A549 (cell line): ENCODE results near the gene PRDM2. TPM values are rescaled to one million over a fixed set of nuclear protein-coding genes. Genes with fewer than 3 reads are reported as not detected.
A peak's percentile ranks its signal among the peaks of the same experiment; 100 is the strongest.

Experiments used
- ATAC-seq, 2 experiments: fragments of 200-7000 bp in 1 of 2; fragments of >200 bp in 1 of 2; cut with Nextera tagmentation in 1 of 2; cut with Tn5 transposase in 1 of 2; 3 replicates each; pipeline versions ENCODE4 v1.8.0 to v1.9.1; 2018 to 2020; ENCODE audit warnings: mild to moderate bottlenecking in 1 of 2, moderate library complexity in 1 of 2
- CTCF ChIA-PET: fragments of 300-600 bp; sonication (Branson Sonifier 250); formaldehyde crosslinking; extraction: SDS; loops from one replicate; lab custom pipeline; 2021; ENCODE audit warnings: antibody characterized with exemption, inconsistent platforms; lab: Yijun Ruan, JAX
- POLR2A ChIA-PET: fragments of 350-600 bp; formaldehyde crosslinking; extraction: SDS; loops from one replicate; lab custom pipeline; 2021; ENCODE audit warnings: antibody characterized with exemption, inconsistent platforms; lab: Yijun Ruan, JAX
- DNase-seq, 2 experiments: peaks; one replicate each; pipeline versions ENCODE4 v3.0.0 to v3.0.0-alpha.2; 2011 to 2016; ENCODE audit warnings: low read depth in 1 of 2, low spot score in 1 of 2
- FAIRE-seq: peaks from 2 replicates; lab custom pipeline; 2011; peaks lifted over from hg19 to GRCh38; lab: Jason Lieb, UNC
- H3K27ac ChIP-seq, 2 experiments: fragments of >200 bp; sonication (Bioruptor Twin); formaldehyde crosslinking; 3 replicates each; pipeline ENCODE4 v1.5.1; 2016 to 2017
- H3K4me1 ChIP-seq: fragments of >200 bp; sonication (Bioruptor Twin); formaldehyde crosslinking; 3 replicates; pipeline ENCODE4 v1.6.1; 2016
- H3K4me2 ChIP-seq: fragments of >200 bp; sonication (Bioruptor Twin); formaldehyde crosslinking; 3 replicates; pipeline ENCODE4 v1.6.1; 2016
- H3K4me3 ChIP-seq: fragments of >200 bp; sonication (Bioruptor Twin); formaldehyde crosslinking; 3 replicates; pipeline ENCODE4 v1.5.1; 2016
- H3K9me3 ChIP-seq: fragments of >200 bp; sonication (Bioruptor Twin); formaldehyde crosslinking; 3 replicates; pipeline ENCODE4 v1.6.1; 2016
- ATOH8 ChIP-seq: fragments of 250-450 bp; sonication (Bioruptor Pico); IDR thresholded peaks from 2 replicates; pipeline ENCODE4 v1.5.0; 2020; ENCODE audit warnings: low read depth, mild to moderate bottlenecking, moderate library complexity
- BHLHE40 ChIP-seq: IDR thresholded peaks from 2 replicates; pipeline ENCODE4 v1.6.1; 2012; ENCODE audit warnings: low read depth, low read length, inconsistent platforms
- CBX8 ChIP-seq: fragments of 200-600 bp; sonication (generic); IDR thresholded peaks from 2 replicates; pipeline ENCODE4 v1.6.1; 2016
- CHD2 ChIP-seq: fragments of 150-350 bp; IDR thresholded peaks from 2 replicates; pipeline ENCODE4 v1.6.1; 2014; ENCODE audit warnings: low read length; ENCODE audit not compliant: partially characterized antibody
- CHD4 ChIP-seq: fragments of 200-600 bp; sonication (generic); IDR thresholded peaks from 2 replicates; pipeline ENCODE4 v1.6.1; 2016; ENCODE audit warnings: antibody characterized with exemption, mild to moderate bottlenecking, borderline replicate concordance
- EHF ChIP-seq: fragments of 250-450 bp; sonication (Bioruptor Pico); IDR thresholded peaks from 2 replicates; pipeline ENCODE4 v1.5.0; 2020; ENCODE audit warnings: mild to moderate bottlenecking
- GATA3 ChIP-seq: IDR thresholded peaks from 2 replicates; pipeline ENCODE4 v1.6.1; 2012; ENCODE audit warnings: borderline replicate concordance
- HDAC2 ChIP-seq: fragments of 200-600 bp; sonication (generic); IDR thresholded peaks from 2 replicates; pipeline ENCODE4 v1.6.1; 2016
- HES2 ChIP-seq: fragments of >200 bp; sonication (Bioruptor Twin); formaldehyde crosslinking; IDR thresholded peaks from 2 replicates; pipeline ENCODE4 v1.6.1; 2016
- HEYL ChIP-seq: fragments of 250-450 bp; sonication (Bioruptor Pico); IDR thresholded peaks from 2 replicates; pipeline ENCODE4 v1.8.0; 2021; ENCODE audit warnings: mild to moderate bottlenecking, moderate library complexity
- HMGXB4 ChIP-seq: fragments of 250-450 bp; sonication (Bioruptor Pico); IDR thresholded peaks from 2 replicates; pipeline ENCODE4 v1.5.0; 2021; ENCODE audit warnings: mild to moderate bottlenecking, moderate library complexity, borderline replicate concordance
- HOXA7 ChIP-seq: fragments of 250-450 bp; sonication (Bioruptor Pico); IDR thresholded peaks from 2 replicates; pipeline ENCODE4 v1.5.0; 2020; ENCODE audit warnings: mild to moderate bottlenecking, moderate library complexity
- HOXB13 ChIP-seq: fragments of 250-450 bp; sonication (Bioruptor Pico); IDR thresholded peaks from 2 replicates; pipeline ENCODE4 v1.5.0; 2020; ENCODE audit warnings: low read depth, mild to moderate bottlenecking, moderate library complexity
- JUNB ChIP-seq: fragments of >200 bp; sonication (Bioruptor Twin); formaldehyde crosslinking; IDR thresholded peaks from 2 replicates; pipeline ENCODE4 v1.6.1; 2016
- KDM1A ChIP-seq: fragments of 200-600 bp; sonication (generic); IDR thresholded peaks from 2 replicates; pipeline ENCODE4 v1.6.1; 2016; ENCODE audit warnings: low read depth, mild to moderate bottlenecking
- KDM5A ChIP-seq: fragments of 200-600 bp; sonication (generic); IDR thresholded peaks from 2 replicates; pipeline ENCODE4 v1.6.1; 2016; ENCODE audit warnings: antibody characterized with exemption, mild to moderate bottlenecking
- MAFK ChIP-seq: fragments of 450-650 bp; IDR thresholded peaks from 2 replicates; pipeline ENCODE4 v1.6.1; 2014; ENCODE audit not compliant: partially characterized antibody
- MAZ ChIP-seq: fragments of 150-350 bp; IDR thresholded peaks from 2 replicates; pipeline ENCODE4 v1.6.1; 2014; ENCODE audit warnings: antibody characterized with exemption, low read depth, low read length, borderline replicate concordance
- MYC ChIP-seq: IDR thresholded peaks from 2 replicates; pipeline ENCODE4 v1.6.1; 2012; ENCODE audit warnings: mild to moderate bottlenecking, inconsistent platforms, low read length, improper control_type of control experiment, borderline replicate concordance
- RCOR1 ChIP-seq: fragments of 150-350 bp; IDR thresholded peaks from 2 replicates; pipeline ENCODE4 v1.6.1; 2014; ENCODE audit warnings: antibody characterized with exemption, low read length, low read depth
- RFX5 ChIP-seq: fragments of 450-650 bp; IDR thresholded peaks from 2 replicates; pipeline ENCODE4 v1.7.1; 2014; ENCODE audit warnings: antibody characterized with exemption, mild to moderate bottlenecking, moderate library complexity
- RNF2 ChIP-seq: fragments of 200-600 bp; sonication (generic); IDR thresholded peaks from 2 replicates; pipeline ENCODE4 v1.6.1; 2016; ENCODE audit warnings: low read depth, mild to moderate bottlenecking, antibody characterized with exemption, moderate library complexity, borderline replicate concordance
- SMC3 ChIP-seq: fragments of >200 bp; sonication (Bioruptor Twin); formaldehyde crosslinking; IDR thresholded peaks from 3 replicates; pipeline ENCODE4 v1.6.1; 2018; ENCODE audit warnings: inconsistent platforms
- TFCP2L1 ChIP-seq: fragments of 250-450 bp; sonication (Bioruptor Pico); IDR thresholded peaks from 2 replicates; pipeline ENCODE4 v1.5.0; 2021; ENCODE audit warnings: mild to moderate bottlenecking
- ZC3H11A ChIP-seq: fragments of 450-650 bp; IDR thresholded peaks from 2 replicates; pipeline ENCODE4 v1.6.1; 2014; ENCODE audit warnings: antibody characterized with exemption, mild to moderate bottlenecking
- ZNF302 ChIP-seq: fragments of 250-450 bp; sonication (Bioruptor Pico); IDR thresholded peaks from 2 replicates; pipeline ENCODE4 v1.9.0; 2021; ENCODE audit warnings: inconsistent platforms, mild to moderate bottlenecking, moderate library complexity
- ZSCAN20 ChIP-seq: fragments of 250-450 bp; sonication (Bioruptor Pico); IDR thresholded peaks from 2 replicates; pipeline ENCODE4 v1.8.0; 2022; ENCODE audit warnings: mild to moderate bottlenecking, moderate library complexity
- WGBS: methylation state at CpG from one replicate; pipeline ENCODE4 v1.1.6; 2017; ENCODE audit errors: missing lambda C conversion rate; 5-methylcytosine and 5-hydroxymethylcytosine counted together
- polyA plus RNA-seq, 4 experiments: library from polyadenylated mRNA; depleted of rRNA in 3 of 4; stranded (reverse); fragments of >200 nt; fragmentation: RNase III in 1 of 4; extraction: RNeasy Plus Mini Kit Qiagen cat#74134 plus additional on column Dnase treatment in 1 of 4; gene quantifications; 2 replicates in 3 of 4; 3 replicates in 1 of 4; pipeline ENCODE4 v1.2.3, GENCODE V29; 2011 to 2017
- TF ChIP-seq, protein P1 (sequence below): fragments of >200 bp; sonication (Bioruptor Twin); formaldehyde crosslinking; IDR thresholded peaks from 3 replicates; pipeline ENCODE4 v1.5.1; 2016
- TF ChIP-seq, protein P2 (sequence below): fragments of 150-350 bp; IDR thresholded peaks from 2 replicates; pipeline ENCODE4 v1.6.1; 2014; ENCODE audit warnings: low read depth, mild to moderate bottlenecking, low read length

PRDM2 gene
- polyA plus RNA-seq, 2 of the 4 experiments (the other 2 are of a cell fraction), result 7.9 to 8.4 TPM

- no peak for FAIRE-seq
- peak; percentile 15 to 21 for DNase-seq
- ATAC-seq, result peak; percentile 43 to 73; a peak in 5 of 6 replicates
- POLR2A ChIA-PET, result no interaction called here
- CTCF ChIA-PET, result interaction anchor here (0.5 to 2.0 kb wide), 10 partner anchors 10 to 278 kb away, joined by 3 to 7 read pairs (median 4); no protein-coding TSS in a partner anchor
- Histone ChIP-seq H3K4me2 (no peak overlapping the region), H3K9me3 (no peaks in the 10 kb centered on the region), H3K4me1 (no peaks in the 10 kb centered on the region), H3K27ac (no peak overlapping the region), H3K4me3 (no peak overlapping the region)
- 79% methylated on average over 4 of the region's 4 CpGs for WGBS
- TF ChIP-seq HES2, result no peak
- no peak for TF ChIP-seq KDM1A
- 0 out of 3 replicates have a peak, but pooled peaks have one; percentile 22 for TF ChIP-seq SMC3
- no peak for TF ChIP-seq EHF
- no peak for TF ChIP-seq HMGXB4 (CRISPR knock-in tag)
- TF ChIP-seq HOXA7 (CRISPR knock-in tag), result no peak
- TF ChIP-seq CHD2, result no peak
- TF ChIP-seq HOXB13 (CRISPR knock-in tag), result no peak
- no peak for TF ChIP-seq ZC3H11A
- TF ChIP-seq, protein P1, sequence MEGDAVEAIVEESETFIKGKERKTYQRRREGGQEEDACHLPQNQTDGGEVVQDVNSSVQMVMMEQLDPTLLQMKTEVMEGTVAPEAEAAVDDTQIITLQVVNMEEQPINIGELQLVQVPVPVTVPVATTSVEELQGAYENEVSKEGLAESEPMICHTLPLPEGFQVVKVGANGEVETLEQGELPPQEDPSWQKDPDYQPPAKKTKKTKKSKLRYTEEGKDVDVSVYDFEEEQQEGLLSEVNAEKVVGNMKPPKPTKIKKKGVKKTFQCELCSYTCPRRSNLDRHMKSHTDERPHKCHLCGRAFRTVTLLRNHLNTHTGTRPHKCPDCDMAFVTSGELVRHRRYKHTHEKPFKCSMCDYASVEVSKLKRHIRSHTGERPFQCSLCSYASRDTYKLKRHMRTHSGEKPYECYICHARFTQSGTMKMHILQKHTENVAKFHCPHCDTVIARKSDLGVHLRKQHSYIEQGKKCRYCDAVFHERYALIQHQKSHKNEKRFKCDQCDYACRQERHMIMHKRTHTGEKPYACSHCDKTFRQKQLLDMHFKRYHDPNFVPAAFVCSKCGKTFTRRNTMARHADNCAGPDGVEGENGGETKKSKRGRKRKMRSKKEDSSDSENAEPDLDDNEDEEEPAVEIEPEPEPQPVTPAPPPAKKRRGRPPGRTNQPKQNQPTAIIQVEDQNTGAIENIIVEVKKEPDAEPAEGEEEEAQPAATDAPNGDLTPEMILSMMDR, result peak; percentile 31; the same call in 2 of the 3 replicates
- TF ChIP-seq, all 56 proteins: peak for 2
Observed at GRCh38 chr1:13725714-13726175, 25.8 kb downstream of the PRDM2 start.

DNA sequence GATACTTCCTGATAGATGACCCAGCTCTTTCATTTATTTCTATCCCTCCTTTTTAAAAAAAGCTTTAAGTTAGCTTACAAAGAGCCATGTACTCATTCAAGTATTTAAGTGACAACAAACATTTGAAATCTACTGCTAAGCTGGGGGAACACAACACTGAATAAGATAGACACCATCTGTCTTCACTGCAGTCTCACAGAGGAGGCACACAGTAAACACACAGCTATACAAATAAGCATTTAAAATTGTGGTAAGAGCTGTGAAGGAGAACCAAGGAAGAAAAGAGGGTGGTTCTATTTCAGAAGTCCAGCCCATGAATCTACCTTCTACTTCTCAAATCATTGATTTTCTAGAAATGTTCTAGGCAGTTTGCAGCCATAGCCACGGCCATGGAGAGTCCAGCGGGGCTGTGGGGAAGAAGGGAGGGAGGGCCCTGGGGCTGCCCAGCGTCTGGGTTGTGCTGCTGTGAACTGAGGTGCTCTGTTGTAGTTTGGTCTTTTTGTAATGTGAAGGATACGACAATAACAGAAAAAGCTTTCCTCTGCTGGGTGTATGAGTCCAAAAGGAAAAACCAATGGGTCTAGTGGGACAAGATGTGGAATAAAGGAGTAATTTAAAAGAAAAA is 28.2 kb downstream of the PRDM2 start:
- POLR2A ChIA-PET, result no interaction called here
- Histone ChIP-seq H3K4me2 (no peak overlapping the region), H3K4me3 (no peak overlapping the region)
- TF ChIP-seq RCOR1 (no peak), ZC3H11A (no peak), RFX5 (no peak), RNF2 (no peak), MAFK (no peak), HEYL (CRISPR knock-in tag) (no peak)
- TF ChIP-seq, all 56 proteins: peak for 0
- Histone ChIP-seq H3K9me3 (no peaks in the 10 kb centered on the region), H3K27ac (no peak overlapping the region), H3K4me1 (no peaks in the 10 kb centered on the region)
- CTCF ChIA-PET, result interaction anchor here (0.6 kb wide), 1 partner anchor 1683 kb away, joined by 3 read pairs; no protein-coding TSS in a partner anchor
- ATAC-seq, result no peak
- no peak for DNase-seq
- 75% methylated on average over 4 of the region's 4 CpGs for WGBS
- no peak for FAIRE-seq

- 8% methylated on average over 1 of the region's 1 CpG for WGBS
- no peaks in the 10 kb centered on the region for H3K4me1 ChIP-seq
- ATAC-seq (no peak), DNase-seq (no peak), FAIRE-seq (no peak)
- CTCF ChIA-PET, result interaction anchor here (1.3 kb wide), 1 partner anchor 19 kb away, joined by 4 read pairs; no protein-coding TSS in a partner anchor
- H3K4me3 ChIP-seq, result no peak overlapping the region
- no peak overlapping the region for H3K27ac ChIP-seq
- POLR2A ChIA-PET, result no interaction called here
- H3K4me2 ChIP-seq, result no peak overlapping the region
- no peaks in the 10 kb centered on the region for H3K9me3 ChIP-seq
- no peak for TF ChIP-seq CBX8
- no peak for TF ChIP-seq ZSCAN20
- TF ChIP-seq TFCP2L1, result no peak
- TF ChIP-seq RNF2, result no peak
- TF ChIP-seq MYC, result no peak
- TF ChIP-seq JUNB, result no peak
- no peak for TF ChIP-seq CHD4
- no peak for TF ChIP-seq ZC3H11A
- TF ChIP-seq BHLHE40, result no peak
- TF ChIP-seq HDAC2, result no peak
- no peak for TF ChIP-seq ATOH8
- TF ChIP-seq SMC3, result no peak
- no peak for TF ChIP-seq ZNF302
- no peak for TF ChIP-seq CHD2
- TF ChIP-seq GATA3, result no peak
- no peak for TF ChIP-seq MAZ
- TF ChIP-seq KDM5A, result no peak
- TF ChIP-seq RFX5, result no peak
- TF ChIP-seq, protein P2, sequence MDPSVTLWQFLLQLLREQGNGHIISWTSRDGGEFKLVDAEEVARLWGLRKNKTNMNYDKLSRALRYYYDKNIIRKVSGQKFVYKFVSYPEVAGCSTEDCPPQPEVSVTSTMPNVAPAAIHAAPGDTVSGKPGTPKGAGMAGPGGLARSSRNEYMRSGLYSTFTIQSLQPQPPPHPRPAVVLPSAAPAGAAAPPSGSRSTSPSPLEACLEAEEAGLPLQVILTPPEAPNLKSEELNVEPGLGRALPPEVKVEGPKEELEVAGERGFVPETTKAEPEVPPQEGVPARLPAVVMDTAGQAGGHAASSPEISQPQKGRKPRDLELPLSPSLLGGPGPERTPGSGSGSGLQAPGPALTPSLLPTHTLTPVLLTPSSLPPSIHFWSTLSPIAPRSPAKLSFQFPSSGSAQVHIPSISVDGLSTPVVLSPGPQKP, result no peak
Observed at GRCh38 chr1:13730291-13730690, 30.3 kb downstream of the PRDM2 start.
